Measurements from ENCODE around the gene GOSR2. TPM values are rescaled to one million over a fixed set of nuclear protein-coding genes. Genes with fewer than 3 reads are reported as not detected.
A peak's percentile ranks its signal among the peaks of the same experiment; 100 is the strongest.

Gene GOSR2
- total and polyA plus RNA-seq, 2 of the 13 experiments (the other 11 are each of a cell fraction or from before 2014, with no cell fraction given): 61.5 to 63.9 TPM

DNA sequence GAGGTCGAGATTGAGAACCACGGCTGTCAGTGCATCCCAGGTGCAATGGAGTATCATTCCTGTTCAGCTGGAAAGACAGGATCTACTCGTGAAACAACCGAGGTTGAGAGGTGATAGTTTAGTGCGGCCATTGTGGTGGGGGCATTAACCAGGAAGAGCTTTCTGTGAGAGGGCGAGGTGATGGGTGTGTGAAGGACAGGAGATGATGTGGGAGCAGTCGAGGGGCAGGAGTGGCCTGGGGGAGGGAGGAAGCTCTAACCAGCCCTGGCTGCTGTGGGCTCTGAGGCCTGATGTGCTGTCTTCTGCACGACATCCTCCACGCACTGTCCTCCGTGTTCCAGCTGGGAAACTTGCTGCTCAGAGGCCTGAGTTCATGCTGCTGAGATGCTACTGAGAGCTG lies 22.0 kb downstream of the GOSR2 start:
- in situ Hi-C loops (cut with HindIII; ENCODE audit: extremely low pct_ligation_motif_present, low pct_unique_long_range_greater_than_20kb): loop anchor here (5.0 kb wide), 2 partner anchors 57 to 93 kb away; partner anchors contain the start of gene WNT9B
- ATAC-seq (no peak), FAIRE-seq (no peak), DNase-seq (ENCODE audit: low spot score) (no peak)
- POLR2A ChIA-PET: interaction anchor here (1.3 kb wide), 1 partner anchor 705 kb away, joined by 4 read pairs; the partner anchor contains the start of gene KPNB1
- Histone ChIP-seq H3K4me1 (ENCODE audit: insufficient read depth, low read length) (peaks cover 40% of the 10 kb centered on the region), H2AFZ (ENCODE audit: low read length) (no peak overlapping the region), H3K4me2 (ENCODE audit: low read depth, low read length) (no peak overlapping the region), H3K36me3 (replicated peaks in 1 of 2; ENCODE audit: control insufficient read depth in 1 of 2, insufficient read depth in 2 of 2, low read length in 2 of 2) (peaks cover 9 to 13% of the 10 kb centered on the region in 2 experiments; a peak in 4 of 5 replicates), H3K79me2 (ENCODE audit: insufficient read depth, low read length) (no peaks in the 10 kb centered on the region), H4K20me1 (ENCODE audit: insufficient read depth, low read length) (no peaks in the 10 kb centered on the region), H3K9ac (ENCODE audit: insufficient read depth, low read depth, low read length) (no peak overlapping the region), H3K9me3 (ENCODE audit: low read length) (no peaks in the 10 kb centered on the region), H3K4me3 (replicated peaks in 1 of 3; ENCODE audit: insufficient read depth in 1 of 3, low read depth in 2 of 3, low read length in 3 of 3) (no peak overlapping the region), H3K27me3 (ENCODE audit: control insufficient read depth in 1 of 2, insufficient read depth in 2 of 2, low read length in 2 of 2) (no peaks in the 10 kb centered on the region), H3K27ac (ENCODE audit: extremely low read length, insufficient read depth, low read length) (no peak overlapping the region)
- intact Hi-C loops (cut with micrococcal nuclease; ENCODE audit: unreplicated experiment): no loop called here
- no TSS peak for BruUV-seq (replicated peaks)
- 85% methylated on average over 10 of the region's 10 CpGs for WGBS (ENCODE audit: low lambda C conversion rate)
- CTCF ChIA-PET (ENCODE audit: low intra/inter-chr PET ratio, low total read pairs): no interaction called here
- TF ChIP-seq NRL (CRISPR knock-in tag; IDR thresholded peaks at IDR 0.05; ENCODE audit: borderline replicate concordance) (peak; percentile 25; the same call in 1 of the 2 replicates), RBM22 (optimal IDR thresholded peaks at IDR 0.05; ENCODE audit: low read length) (peak; percentile 85), POLR2AphosphoS5 (IDR thresholded peaks at IDR 0.05; ENCODE audit: low read depth, low read length) (0 out of 2 replicates have a peak, but pooled peaks have one; percentile 4), CAMTA2 (CRISPR knock-in tag; IDR thresholded peaks at IDR 0.05; ENCODE audit: borderline replicate concordance) (no peak), ZNF782 (CRISPR knock-in tag; IDR thresholded peaks at IDR 0.05; ENCODE audit: borderline replicate concordance) (no peak), POLR2A (IDR thresholded peaks at IDR 0.05; ENCODE audit: insufficient read depth in 1 of 2, low read depth in 2 of 2, low read length in 2 of 2) (peak in 1 of 2 experiments; percentile 42; a peak in 1 of 4 replicates), KLF13 (CRISPR knock-in tag; IDR thresholded peaks at IDR 0.05) (no peak), ZNF883 (CRISPR knock-in tag; IDR thresholded peaks at IDR 0.05; ENCODE audit: not compliant biosample characterization) (peak; percentile 42)
- TF ChIP-seq, protein P1, sequence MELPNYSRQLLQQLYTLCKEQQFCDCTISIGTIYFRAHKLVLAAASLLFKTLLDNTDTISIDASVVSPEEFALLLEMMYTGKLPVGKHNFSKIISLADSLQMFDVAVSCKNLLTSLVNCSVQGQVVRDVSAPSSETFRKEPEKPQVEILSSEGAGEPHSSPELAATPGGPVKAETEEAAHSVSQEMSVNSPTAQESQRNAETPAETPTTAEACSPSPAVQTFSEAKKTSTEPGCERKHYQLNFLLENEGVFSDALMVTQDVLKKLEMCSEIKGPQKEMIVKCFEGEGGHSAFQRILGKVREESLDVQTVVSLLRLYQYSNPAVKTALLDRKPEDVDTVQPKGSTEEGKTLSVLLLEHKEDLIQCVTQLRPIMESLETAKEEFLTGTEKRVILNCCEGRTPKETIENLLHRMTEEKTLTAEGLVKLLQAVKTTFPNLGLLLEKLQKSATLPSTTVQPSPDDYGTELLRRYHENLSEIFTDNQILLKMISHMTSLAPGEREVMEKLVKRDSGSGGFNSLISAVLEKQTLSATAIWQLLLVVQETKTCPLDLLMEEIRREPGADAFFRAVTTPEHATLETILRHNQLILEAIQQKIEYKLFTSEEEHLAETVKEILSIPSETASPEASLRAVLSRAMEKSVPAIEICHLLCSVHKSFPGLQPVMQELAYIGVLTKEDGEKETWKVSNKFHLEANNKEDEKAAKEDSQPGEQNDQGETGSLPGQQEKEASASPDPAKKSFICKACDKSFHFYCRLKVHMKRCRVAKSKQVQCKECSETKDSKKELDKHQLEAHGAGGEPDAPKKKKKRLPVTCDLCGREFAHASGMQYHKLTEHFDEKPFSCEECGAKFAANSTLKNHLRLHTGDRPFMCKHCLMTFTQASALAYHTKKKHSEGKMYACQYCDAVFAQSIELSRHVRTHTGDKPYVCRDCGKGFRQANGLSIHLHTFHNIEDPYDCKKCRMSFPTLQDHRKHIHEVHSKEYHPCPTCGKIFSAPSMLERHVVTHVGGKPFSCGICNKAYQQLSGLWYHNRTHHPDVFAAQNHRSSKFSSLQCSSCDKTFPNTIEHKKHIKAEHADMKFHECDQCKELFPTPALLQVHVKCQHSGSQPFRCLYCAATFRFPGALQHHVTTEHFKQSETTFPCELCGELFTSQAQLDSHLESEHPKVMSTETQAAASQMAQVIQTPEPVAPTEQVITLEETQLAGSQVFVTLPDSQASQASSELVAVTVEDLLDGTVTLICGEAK (IDR thresholded peaks at IDR 0.05): no peak
- TF ChIP-seq, protein P1 (CRISPR knock-in tag; IDR thresholded peaks at IDR 0.05): 0 out of 2 replicates have a peak, but pooled peaks have one; percentile 15
- TF ChIP-seq, protein P2, sequence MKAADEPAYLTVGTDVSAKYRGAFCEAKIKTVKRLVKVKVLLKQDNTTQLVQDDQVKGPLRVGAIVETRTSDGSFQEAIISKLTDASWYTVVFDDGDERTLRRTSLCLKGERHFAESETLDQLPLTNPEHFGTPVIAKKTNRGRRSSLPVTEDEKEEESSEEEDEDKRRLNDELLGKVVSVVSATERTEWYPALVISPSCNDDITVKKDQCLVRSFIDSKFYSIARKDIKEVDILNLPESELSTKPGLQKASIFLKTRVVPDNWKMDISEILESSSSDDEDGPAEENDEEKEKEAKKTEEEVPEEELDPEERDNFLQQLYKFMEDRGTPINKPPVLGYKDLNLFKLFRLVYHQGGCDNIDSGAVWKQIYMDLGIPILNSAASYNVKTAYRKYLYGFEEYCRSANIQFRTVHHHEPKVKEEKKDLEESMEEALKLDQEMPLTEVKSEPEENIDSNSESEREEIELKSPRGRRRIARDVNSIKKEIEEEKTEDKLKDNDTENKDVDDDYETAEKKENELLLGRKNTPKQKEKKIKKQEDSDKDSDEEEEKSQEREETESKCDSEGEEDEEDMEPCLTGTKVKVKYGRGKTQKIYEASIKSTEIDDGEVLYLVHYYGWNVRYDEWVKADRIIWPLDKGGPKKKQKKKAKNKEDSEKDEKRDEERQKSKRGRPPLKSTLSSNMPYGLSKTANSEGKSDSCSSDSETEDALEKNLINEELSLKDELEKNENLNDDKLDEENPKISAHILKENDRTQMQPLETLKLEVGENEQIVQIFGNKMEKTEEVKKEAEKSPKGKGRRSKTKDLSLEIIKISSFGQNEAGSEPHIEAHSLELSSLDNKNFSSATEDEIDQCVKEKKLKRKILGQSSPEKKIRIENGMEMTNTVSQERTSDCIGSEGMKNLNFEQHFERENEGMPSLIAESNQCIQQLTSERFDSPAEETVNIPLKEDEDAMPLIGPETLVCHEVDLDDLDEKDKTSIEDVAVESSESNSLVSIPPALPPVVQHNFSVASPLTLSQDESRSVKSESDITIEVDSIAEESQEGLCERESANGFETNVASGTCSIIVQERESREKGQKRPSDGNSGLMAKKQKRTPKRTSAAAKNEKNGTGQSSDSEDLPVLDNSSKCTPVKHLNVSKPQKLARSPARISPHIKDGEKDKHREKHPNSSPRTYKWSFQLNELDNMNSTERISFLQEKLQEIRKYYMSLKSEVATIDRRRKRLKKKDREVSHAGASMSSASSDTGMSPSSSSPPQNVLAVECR (CRISPR knock-in tag; IDR thresholded peaks at IDR 0.05; ENCODE audit: borderline replicate concordance): 0 out of 2 replicates have a peak, but pooled peaks have one; percentile 15

All from HepG2 (cell line).